Dendritic cell treated with granulocyte-macrophage colony-stimulating factor and Interleukin-4, amounts not matched to agents 40 ng/mL and 50 ng/mL, for 4 days (primary cell): ENCODE results near the gene CD164L2.

Experiments
- H3K27ac Mint-ChIP-seq: one replicate; pipeline ENCODE4 v1.8.0; 2022; ENCODE audit warnings: mild to moderate bottlenecking, mixed read lengths
- H3K27me3 Mint-ChIP-seq: one replicate; pipeline ENCODE4 v1.8.0; 2022; ENCODE audit warnings: mild to moderate bottlenecking, mixed read lengths
- H3K36me3 Mint-ChIP-seq: one replicate; pipeline ENCODE4 v1.8.0; 2022; ENCODE audit warnings: low read depth, mixed read lengths
- H3K4me1 Mint-ChIP-seq: one replicate; pipeline ENCODE4 v1.8.0; 2022; ENCODE audit warnings: low read depth, mixed read lengths
- H3K4me3 Mint-ChIP-seq: one replicate; pipeline ENCODE4 v1.8.0; 2022; ENCODE audit warnings: mild to moderate bottlenecking, moderate library complexity, mixed read lengths
- H3K9me3 Mint-ChIP-seq: one replicate; pipeline ENCODE4 v1.8.0; 2022; ENCODE audit warnings: mixed read lengths
- intact Hi-C: fragments of 100-400 bp; cut with micrococcal nuclease; formaldehyde crosslinking; loops from one replicate; pipeline ENCODE4 v1.15.0; 2022

The CD164L2 gene

DNA sequence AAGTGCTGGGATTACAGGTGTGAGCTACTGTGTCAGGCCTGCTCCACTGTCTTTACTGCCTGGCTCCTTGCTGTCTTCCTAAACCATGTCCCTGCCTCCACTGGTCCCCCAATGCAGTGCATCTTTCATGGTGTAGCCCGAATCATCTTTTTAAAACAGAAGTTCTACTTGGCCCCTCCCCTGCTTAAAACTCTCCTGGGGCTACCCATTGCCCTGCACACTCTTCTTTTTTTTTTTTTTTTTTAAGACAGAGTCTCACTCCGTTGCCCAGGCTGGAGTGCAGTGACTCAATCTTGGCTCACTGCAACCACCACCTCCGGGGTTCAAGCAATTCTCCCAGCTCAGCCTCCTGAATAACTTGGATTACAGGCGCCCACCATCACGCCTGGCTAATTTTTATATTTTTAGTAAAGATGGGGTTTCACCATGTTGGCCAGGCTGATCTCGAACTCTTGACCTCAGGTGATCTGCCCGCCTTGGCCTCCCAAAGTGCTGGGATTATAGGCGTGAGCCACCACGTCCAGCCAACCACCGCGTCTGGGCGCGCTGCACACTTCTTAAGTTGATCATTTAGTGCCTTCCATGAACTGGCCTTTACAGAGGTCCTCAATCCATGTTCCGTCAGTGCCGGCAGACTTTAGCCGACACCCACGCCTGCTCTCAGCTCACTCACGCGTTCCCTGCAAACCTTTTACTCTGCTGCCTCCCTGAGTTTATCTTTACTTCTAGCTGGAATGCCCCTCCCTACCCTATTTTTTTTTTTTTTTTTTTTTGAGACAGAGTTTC lies 10.9 kb downstream of the CD164L2 start:
- Mint-ChIP-seq H3K27ac (peak overlapping the region; percentile 23), H3K4me3 (no peak overlapping the region), H3K4me1 (peaks cover 47% of the 10 kb centered on the region), H3K27me3 (peaks cover 2% of the 10 kb centered on the region), H3K9me3 (no peaks in the 10 kb centered on the region), H3K36me3 (no peaks in the 10 kb centered on the region)
- intact Hi-C loops: no loop called here

DNA sequence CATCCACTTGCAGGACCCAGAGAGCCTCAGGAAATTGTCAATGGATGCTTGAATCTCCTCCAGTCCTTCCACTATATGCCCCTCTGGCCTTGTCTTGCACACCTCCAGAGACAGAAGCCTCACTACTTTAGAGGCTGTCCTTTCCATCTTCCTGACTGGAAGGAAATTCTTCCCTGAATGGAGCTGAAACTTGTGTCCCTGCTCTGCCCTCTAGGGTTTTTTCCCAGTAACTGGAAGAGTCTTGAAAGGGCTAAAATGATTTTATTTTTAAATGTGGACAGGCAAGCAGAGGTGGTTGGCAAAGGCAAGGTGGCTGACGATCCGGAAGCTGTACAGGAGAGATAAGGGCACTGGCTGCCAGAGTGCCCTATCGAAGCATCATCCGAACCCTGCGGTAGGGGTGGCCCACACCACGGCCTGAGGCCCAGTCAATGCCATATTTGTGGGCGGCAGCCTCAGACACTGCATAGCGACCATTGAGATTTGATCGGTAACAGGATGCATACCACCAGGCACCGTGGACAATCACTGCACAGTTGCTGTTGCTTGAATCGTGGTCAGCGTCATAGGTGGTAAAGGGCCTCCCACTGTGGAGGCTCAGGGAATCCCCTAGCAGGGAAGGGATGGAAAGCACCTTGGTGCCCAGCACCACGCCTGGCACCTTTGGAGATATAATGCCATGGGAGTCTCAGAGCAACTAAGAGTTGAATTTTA lies 14.1 kb downstream of the CD164L2 start:
- Mint-ChIP-seq H3K27ac (peak overlapping the region; percentile 86), H3K4me3 (peak overlapping the region; percentile 23), H3K4me1 (peaks cover 73% of the 10 kb centered on the region), H3K36me3 (peaks cover 15% of the 10 kb centered on the region), H3K9me3 (no peaks in the 10 kb centered on the region), H3K27me3 (no peaks in the 10 kb centered on the region)
- intact Hi-C loops: no loop called here

DNA sequence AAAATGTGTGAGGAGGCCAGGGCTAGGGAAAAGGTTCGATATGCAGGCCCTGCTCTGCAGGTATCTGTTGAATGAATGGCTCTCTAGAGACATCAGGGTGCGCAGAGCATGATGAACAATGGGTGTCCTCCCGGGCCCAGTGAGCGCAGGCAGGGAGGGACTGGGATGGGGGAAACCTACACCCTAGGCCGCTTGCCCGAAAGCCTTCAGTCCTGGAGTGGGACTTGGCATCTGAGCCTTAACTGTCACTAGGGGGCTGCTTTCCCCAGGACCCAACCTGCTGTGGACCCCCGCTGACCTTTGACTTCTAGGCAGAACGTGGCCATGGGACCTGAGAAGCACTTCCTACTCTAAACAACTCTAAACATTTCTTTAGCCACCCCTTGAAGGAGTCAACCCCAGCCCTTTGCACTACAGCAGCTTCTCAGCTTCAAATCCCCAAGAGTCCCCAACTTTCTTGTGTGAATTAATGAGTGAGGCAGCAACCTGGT lies 15.9 kb downstream of the CD164L2 start:
- intact Hi-C loops: no loop called here
- no peaks in the 10 kb centered on the region for H3K27me3 Mint-ChIP-seq
- H3K9me3 Mint-ChIP-seq: no peaks in the 10 kb centered on the region
- peaks cover 73% of the 10 kb centered on the region for H3K4me1 Mint-ChIP-seq
- peak overlapping the region; percentile 72 for H3K27ac Mint-ChIP-seq
- peak overlapping the region; percentile 69 for H3K4me3 Mint-ChIP-seq
- peaks cover 33% of the 10 kb centered on the region for H3K36me3 Mint-ChIP-seq

DNA sequence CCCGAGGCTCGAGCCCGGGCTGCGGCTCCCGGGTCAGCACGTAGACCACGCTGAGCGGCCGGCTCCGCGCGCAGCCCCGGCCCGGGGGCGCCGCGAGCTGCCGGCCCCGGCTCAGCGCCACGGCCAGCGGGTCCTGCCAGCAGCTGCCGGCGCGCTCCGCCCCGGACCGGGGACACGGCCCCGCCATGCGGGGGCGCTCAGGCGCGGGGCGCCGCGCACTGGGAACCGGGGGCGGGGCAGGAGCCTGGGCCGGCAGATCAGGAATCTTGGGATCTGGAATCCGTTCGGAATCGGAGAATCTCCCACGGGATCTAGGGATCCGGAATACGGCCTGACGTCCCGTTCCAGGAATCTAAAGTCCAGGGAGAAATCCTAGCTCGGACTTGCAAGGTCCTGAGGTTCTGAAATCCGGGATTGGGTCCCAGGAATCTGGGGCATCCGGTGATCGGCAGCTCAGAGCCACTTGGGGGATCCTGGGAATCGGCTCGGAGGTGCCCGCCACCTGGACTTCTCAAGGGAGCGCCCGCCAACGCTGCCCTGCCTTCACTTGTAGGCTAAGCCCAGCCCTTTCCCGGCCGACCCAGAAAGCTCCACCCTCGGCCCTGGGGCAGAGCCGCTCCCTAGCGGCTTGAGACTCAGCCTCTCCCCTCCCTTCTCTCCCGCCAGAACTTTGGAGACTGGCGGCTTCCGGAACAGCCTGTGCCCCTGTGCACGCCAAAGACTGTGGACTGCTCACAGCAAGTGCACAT lies 16.5 kb downstream of the CD164L2 start, which contains the start of gene MAP3K6:
TSS of gene MAP3K6 (minus strand) at position 551 of the 749 bp plus-strand sequence. CDS start at position 187, 364 bp downstream.
- Mint-ChIP-seq H3K4me1 (peaks cover 67% of the 10 kb centered on the region), H3K4me3 (peak within 1 kb of the TSS; percentile 97), H3K36me3 (peaks cover 39% of the 10 kb centered on the region), H3K27ac (peak within 1 kb of the TSS; percentile 98), H3K9me3 (no peaks in the 10 kb centered on the region), H3K27me3 (peaks cover 2% of the 10 kb centered on the region)
- intact Hi-C loops: no loop called here

DNA sequence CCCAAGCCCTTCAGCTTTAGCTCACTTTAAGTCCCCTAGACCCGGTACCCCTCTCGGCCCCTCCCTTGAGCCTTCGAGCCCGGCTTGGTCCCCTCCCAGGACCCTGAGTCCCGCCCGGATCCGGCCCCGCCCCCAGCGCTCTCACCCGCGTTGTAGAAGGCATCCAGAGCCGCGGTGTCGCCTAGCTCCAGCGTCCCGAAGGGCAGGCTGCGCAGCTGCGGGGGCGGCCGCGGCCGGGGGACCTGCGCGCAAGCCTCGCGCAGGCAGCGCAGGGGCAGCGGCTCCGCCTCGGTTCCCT lies 17.1 kb downstream of the CD164L2 start:
- intact Hi-C loops: no loop called here
- Mint-ChIP-seq H3K27me3 (peaks cover 4% of the 10 kb centered on the region), H3K4me3 (peak overlapping the region; percentile 97), H3K36me3 (peaks cover 44% of the 10 kb centered on the region), H3K27ac (peak overlapping the region; percentile 98), H3K9me3 (no peaks in the 10 kb centered on the region), H3K4me1 (peaks cover 66% of the 10 kb centered on the region)

DNA sequence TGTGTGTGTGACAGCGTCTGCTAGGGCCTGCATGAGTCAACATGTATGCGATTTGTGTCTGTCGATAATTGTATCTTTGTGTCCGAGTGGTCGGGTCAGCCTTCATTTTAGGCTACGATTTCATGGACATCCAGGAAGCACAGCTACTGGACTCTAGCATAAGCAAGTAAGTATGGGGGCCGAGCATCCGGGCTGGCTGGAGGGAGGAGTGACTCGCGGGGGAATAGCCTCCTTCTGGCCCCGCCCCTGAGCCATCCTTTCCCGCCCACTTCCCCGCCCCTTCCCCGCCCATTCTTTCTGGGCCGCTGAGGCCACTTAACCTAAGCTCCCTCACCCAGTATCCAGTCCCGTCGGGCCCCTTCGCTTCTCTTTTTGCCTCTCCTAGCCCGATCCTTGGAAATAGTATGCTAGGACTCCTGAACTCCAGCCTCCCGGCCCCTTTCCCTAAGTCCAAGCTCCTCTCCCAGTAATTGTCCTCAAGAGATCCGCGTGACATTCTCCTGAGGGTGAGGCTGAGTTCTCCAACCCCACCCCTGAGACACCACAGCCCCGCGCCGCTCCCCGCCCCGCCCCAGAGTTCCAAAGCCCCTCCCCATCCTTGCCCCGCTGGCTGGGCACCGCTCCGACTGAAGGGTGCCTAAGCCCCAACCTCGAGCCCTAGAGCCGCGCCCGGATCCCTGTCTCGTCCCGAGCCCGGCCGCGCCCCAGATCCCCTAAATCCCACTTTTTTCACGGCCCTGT lies 17.6 kb downstream of the CD164L2 start:
- Mint-ChIP-seq H3K4me3 (peak overlapping the region; percentile 97), H3K27ac (peak overlapping the region; percentile 98), H3K27me3 (peaks cover 10% of the 10 kb centered on the region), H3K9me3 (no peaks in the 10 kb centered on the region), H3K4me1 (peaks cover 66% of the 10 kb centered on the region), H3K36me3 (peaks cover 50% of the 10 kb centered on the region)
- intact Hi-C loops: loop anchor here (1.0 kb wide), 1 partner anchor 8 kb away; no protein-coding TSS in a partner anchor

DNA sequence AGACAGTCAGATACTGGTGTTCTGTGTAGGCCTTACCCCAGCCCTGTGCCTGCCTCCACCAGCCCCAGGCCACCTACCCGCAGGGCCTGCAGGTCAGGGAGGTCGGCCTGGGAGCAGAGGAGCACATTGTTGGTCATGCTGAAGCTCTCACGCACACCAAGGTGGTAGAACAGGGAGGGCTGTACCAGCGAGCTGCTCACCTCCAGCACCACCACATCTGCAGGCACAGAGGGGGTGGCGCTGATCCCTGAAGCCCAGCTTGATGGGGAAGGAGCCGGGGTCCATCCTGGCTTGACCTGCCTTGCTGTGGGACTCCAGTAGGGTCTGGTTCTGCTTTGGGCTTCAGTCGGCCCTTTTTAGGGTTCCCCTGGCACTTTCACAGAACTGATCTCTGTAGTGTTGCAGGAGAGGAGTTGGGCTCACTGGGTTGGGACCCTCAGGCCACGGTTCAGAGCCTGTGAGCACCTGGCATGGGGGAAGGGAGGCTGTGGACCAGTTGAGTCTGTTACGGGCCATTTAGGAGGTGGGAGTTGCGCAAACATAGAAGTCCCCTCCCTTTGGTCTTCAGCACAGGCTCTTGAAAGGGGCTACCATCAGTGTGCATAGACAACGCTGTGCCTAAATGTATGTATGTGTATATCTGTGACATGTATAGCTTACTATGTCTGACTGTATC lies 18.3 kb downstream of the CD164L2 start:
- H3K36me3 Mint-ChIP-seq: peaks cover 54% of the 10 kb centered on the region
- peak overlapping the region; percentile 98 for H3K27ac Mint-ChIP-seq
- peak overlapping the region; percentile 97 for H3K4me3 Mint-ChIP-seq
- H3K9me3 Mint-ChIP-seq: no peaks in the 10 kb centered on the region
- intact Hi-C loops: loop anchor here (1.0 kb wide), 1 partner anchor 8 kb away; no protein-coding TSS in a partner anchor
- H3K4me1 Mint-ChIP-seq: peaks cover 66% of the 10 kb centered on the region
- peaks cover 16% of the 10 kb centered on the region for H3K27me3 Mint-ChIP-seq

DNA sequence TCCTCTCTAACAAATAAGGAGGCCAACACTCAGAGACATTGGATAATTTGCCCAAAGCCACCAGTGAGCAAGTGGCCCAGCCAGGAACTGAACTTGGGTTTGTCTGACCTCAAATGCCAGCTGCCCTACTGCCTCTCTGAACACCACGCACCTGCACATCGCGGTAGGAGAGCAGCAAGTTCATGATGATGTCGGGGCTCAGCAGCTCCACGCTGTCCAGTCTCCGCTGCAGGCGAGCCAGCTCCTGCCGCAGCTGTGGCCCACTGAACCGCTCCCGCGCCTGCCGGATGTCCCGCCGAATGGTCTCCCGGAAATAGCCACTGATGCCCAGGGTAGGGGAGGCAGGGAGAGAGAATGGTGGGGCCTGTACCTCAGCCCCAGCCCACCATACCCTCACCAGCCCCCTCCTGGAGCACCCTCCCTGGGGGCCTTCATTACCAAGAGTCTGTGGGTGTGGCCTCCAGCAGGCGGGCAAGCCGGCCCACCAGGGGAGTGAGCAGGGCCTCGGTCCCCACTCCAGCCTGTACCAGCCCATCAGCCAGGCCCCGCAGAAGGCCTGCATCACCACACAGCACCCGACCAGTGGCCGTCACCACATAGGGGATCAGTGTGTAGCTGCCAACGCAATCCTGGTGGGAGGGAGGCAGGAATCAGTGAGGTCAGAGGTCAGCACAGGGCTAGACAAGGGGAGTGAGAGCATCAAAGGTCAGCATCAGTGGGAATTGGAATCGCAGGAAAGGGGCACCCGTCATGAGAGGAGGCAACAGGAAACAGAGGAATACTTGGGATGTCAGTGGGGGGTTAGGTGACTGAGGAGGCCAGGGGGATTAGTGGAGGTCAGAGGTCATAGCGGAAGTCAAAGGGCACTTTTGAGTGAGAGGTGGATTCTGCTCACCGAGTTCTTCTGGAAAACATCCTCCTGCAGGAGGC lies 19.1 kb downstream of the CD164L2 start:
- peaks cover 64% of the 10 kb centered on the region for H3K4me1 Mint-ChIP-seq

DNA sequence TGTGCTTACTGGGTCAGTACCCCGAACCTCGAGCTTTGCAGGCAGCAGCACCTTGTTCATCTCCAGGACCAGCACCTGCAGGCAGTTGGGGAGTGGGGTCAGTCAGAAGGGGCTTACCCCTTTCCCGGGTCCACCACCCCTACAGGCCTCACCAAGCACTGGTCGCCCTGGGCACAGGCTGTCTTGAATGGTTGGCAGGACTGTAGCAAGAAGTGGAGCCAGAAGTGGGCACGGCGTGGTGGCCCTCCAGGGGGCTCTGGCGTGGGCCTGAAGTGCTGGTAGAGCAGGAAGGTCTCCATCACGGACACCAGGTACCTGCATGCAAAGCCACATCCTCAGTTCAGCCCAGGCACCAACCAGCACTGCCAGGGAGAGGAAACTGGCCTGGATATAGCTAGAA lies 21.6 kb downstream of the CD164L2 start:
- Mint-ChIP-seq H3K4me1 (peaks cover 55% of the 10 kb centered on the region), H3K36me3 (peaks cover 87% of the 10 kb centered on the region), H3K4me3 (no peak overlapping the region), H3K27me3 (peaks cover 38% of the 10 kb centered on the region), H3K9me3 (no peaks in the 10 kb centered on the region), H3K27ac (no peak overlapping the region)
- intact Hi-C loops: no loop called here

More for the DNA sequence above, 19.1 kb downstream of the CD164L2 start:
- Mint-ChIP-seq H3K9me3 (no peaks in the 10 kb centered on the region), H3K36me3 (peaks cover 62% of the 10 kb centered on the region), H3K4me3 (no peak overlapping the region), H3K27ac (peak overlapping the region; percentile 98), H3K27me3 (peaks cover 24% of the 10 kb centered on the region)
- intact Hi-C loops: no loop called here

DNA sequence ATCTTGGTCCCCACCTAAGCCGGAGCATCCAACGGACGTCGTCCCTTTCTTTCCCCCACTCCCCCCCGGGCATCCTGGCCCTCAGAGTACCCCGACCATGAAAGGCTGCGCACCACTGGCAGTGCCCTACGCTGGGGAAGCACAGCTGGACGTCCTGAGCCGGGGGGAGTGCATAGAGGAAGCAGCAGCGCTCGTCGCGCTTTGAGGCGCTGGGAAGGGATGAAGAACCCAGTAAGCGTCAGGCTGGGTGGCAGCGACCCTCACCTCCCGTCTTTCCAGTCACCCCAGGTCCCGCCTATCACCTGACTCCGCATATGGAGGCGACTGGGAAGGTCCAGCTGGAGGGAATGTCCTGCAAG lies 22.1 kb downstream of the CD164L2 start:
- H3K36me3 Mint-ChIP-seq: peaks cover 92% of the 10 kb centered on the region

DNA sequence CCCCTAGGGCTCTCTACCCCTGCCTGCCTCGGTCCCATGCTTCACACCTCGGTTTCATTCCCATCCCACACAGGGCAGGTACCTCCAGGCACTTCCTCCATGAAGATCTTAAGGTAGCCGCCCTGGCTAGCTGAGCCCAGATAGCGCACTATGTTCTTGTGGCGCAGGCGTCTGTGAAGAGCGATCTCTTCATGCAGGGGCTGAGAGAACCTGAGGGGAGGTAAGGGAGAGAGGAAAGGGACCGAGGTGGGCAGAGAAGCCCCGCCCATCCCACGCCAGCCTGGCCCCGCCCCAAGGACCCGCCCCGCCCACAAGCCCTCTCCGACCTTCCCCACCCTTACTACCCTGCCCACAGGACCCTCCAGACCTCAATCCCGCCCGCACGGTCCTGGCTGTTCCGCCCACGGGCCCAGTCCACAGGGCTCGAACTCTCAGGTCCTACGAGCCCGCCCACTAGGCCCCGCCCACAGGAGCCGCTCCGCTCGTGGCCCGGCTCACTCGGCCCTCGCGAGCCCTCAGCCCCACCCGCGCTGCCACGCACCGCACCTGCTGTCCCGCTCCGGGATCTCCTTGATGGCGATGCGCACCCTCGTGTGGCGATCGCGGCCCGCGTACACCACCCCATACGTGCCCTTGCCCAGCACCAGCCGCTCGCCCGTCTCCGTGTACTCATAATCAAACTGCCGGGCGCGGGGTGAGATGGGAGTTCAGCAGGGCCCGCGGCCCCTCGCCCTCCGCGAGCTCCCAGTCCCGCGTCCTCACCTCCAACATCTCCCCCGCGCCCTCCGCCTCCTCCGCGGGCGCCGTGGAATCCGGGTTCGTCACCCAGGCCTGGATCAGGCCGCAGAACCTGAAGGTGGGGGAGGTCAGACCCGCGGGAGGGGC lies 22.7 kb downstream of the CD164L2 start:
- Mint-ChIP-seq H3K4me3 (peak overlapping the region; percentile 65), H3K9me3 (no peaks in the 10 kb centered on the region), H3K4me1 (peaks cover 49% of the 10 kb centered on the region), H3K27me3 (peaks cover 38% of the 10 kb centered on the region), H3K27ac (no peak overlapping the region), H3K36me3 (peaks cover 92% of the 10 kb centered on the region)
- intact Hi-C loops: no loop called here

More for the DNA sequence above, 22.1 kb downstream of the CD164L2 start:
- Mint-ChIP-seq H3K4me3 (peak overlapping the region; percentile 65), H3K4me1 (peaks cover 55% of the 10 kb centered on the region), H3K27ac (no peak overlapping the region), H3K27me3 (peaks cover 38% of the 10 kb centered on the region), H3K9me3 (no peaks in the 10 kb centered on the region)
- intact Hi-C loops: no loop called here
